GM12878 (cell line): ENCODE results near the gene SCYL1. TPM values are rescaled to one million over a fixed set of nuclear protein-coding genes. Genes with fewer than 3 reads are reported as not detected.

ENCODE experiments used
- EGR1 ChIP-seq, 2 experiments: IDR thresholded peaks; 1 replicate in 1 of 2; 2 replicates in 1 of 2; pipeline ENCODE4 v1.6.1; 2011 to 2012; ENCODE audit warnings: low read depth in 2 of 2, low read length in 2 of 2, borderline replicate concordance in 1 of 2, mild to moderate bottlenecking in 1 of 2, moderate library complexity in 1 of 2
- ELK1 ChIP-seq: IDR thresholded peaks from 2 replicates; pipeline ENCODE4 v1.6.1; 2012; ENCODE audit warnings: low read depth, low read length, improper control_type of control experiment
- EZH2 ChIP-seq: IDR thresholded peaks from 2 replicates; pipeline ENCODE4 v1.6.1; 2012; ENCODE audit warnings: low read depth, mild to moderate bottlenecking, control low read depth, inconsistent platforms, low read length, borderline replicate concordance; ENCODE audit not compliant: control insufficient read depth
- FOXM1 ChIP-seq: IDR thresholded peaks from 2 replicates; pipeline ENCODE4 v1.6.1; 2012; ENCODE audit warnings: low read depth, mild to moderate bottlenecking, inconsistent platforms, low read length, moderate library complexity
- IKZF1 ChIP-seq: fragments of 450-650 bp; conservative IDR thresholded peaks from 2 replicates; pipeline ENCODE4 v1.6.1; 2017; ENCODE audit warnings: antibody characterized with exemption, mild to moderate bottlenecking
- NFXL1 ChIP-seq: fragments of 450-650 bp; IDR thresholded peaks from 2 replicates; pipeline ENCODE4 v1.6.1; 2017; ENCODE audit warnings: antibody characterized with exemption, mild to moderate bottlenecking, borderline replicate concordance
- POU2F2 ChIP-seq: IDR thresholded peaks from 3 replicates; pipeline ENCODE4 v1.6.1; 2011; ENCODE audit warnings: low read depth, mild to moderate bottlenecking, low read length, borderline replicate concordance
- RFX5 ChIP-seq: IDR thresholded peaks from 2 replicates; pipeline ENCODE4 v1.6.1; 2011; ENCODE audit warnings: low read depth, low read length, improper control_type of control experiment
- SMARCA5 ChIP-seq: fragments of 450-650 bp; IDR thresholded peaks from 2 replicates; pipeline ENCODE4 v1.6.1; 2017; ENCODE audit warnings: mild to moderate bottlenecking
- SREBF1 ChIP-seq: IDR thresholded peaks from 2 replicates; pipeline ENCODE4 v1.6.1; 2012; ENCODE audit warnings: mild to moderate bottlenecking, low read length
- SREBF2 ChIP-seq: IDR thresholded peaks from 2 replicates; pipeline ENCODE4 v1.6.1; 2012; ENCODE audit warnings: mild to moderate bottlenecking, low read length
- SUPT20H ChIP-seq: IDR thresholded peaks from 2 replicates; pipeline ENCODE4 v1.6.1; 2011; ENCODE audit warnings: low read depth, mild to moderate bottlenecking, low read length, moderate library complexity, borderline replicate concordance; ENCODE audit not compliant: control insufficient read depth
- ZNF592 ChIP-seq: fragments of 450-650 bp; IDR thresholded peaks from 2 replicates; pipeline ENCODE4 v1.6.1; 2017; ENCODE audit warnings: mild to moderate bottlenecking, moderate library complexity
- ZNF687 ChIP-seq: fragments of 450-650 bp; IDR thresholded peaks from 2 replicates; pipeline ENCODE4 v1.6.1; 2017; ENCODE audit warnings: mild to moderate bottlenecking, moderate library complexity
- polyA plus RNA-seq, 11 experiments: library from polyadenylated mRNA; depleted of rRNA in 4 of 11; unstranded in 6 of 11; stranded (reverse) in 5 of 11; fragments of >200 nt; fragmentation: Nextera tagmentation in 4 of 11; fragmentation: Illumina TruSeq in 1 of 11; extraction: Ambion mirVana in 4 of 11; extraction: Trizol in 1 of 11; gene quantifications; 1 replicate in 1 of 11; 2 replicates in 10 of 11; pipeline versions ENCODE4 v1.2.1 to v1.2.3, GENCODE V29; 2011 to 2016; ENCODE audit warnings: inconsistent platforms in 2 of 11, missing spikeins in 2 of 11, low read depth in 1 of 11
- total RNA-seq, 4 experiments: library from RNA; depleted of rRNA in 3 of 4; stranded (reverse); fragments of >200 nt in 3 of 4; fragmentation: Illumina TruSeq in 1 of 4; extraction: Trizol in 1 of 4; gene quantifications; 2 replicates each; pipeline versions ENCODE4 v1.2.1 to v1.2.3, GENCODE V29; 2013 to 2021
- TF ChIP-seq, protein P1 (sequence below): fragments of 450-650 bp; formaldehyde crosslinking; IDR thresholded peaks from 2 replicates; pipeline ENCODE4 v1.4.0; 2020; ENCODE audit warnings: mild to moderate bottlenecking, moderate library complexity

Gene SCYL1
- total and polyA plus RNA-seq, 10 of the 15 experiments (the other 5 are each of a cell fraction or from before 2014, with no cell fraction given): 0.80 to 82.7 (median 51.2) TPM

- TF ChIP-seq FOXM1: no peak
- no peak for TF ChIP-seq SUPT20H
- peak; percentile 54; the same call in 1 of the 3 replicates for TF ChIP-seq POU2F2
- no peak for TF ChIP-seq RFX5
- TF ChIP-seq EZH2: no peak
- no peak for TF ChIP-seq SREBF1
- TF ChIP-seq SMARCA5: peak; percentile 87
- 0 out of 2 replicates have a peak, but pooled peaks have one; percentile 8 for TF ChIP-seq ZNF687
- TF ChIP-seq ELK1: no peak
- TF ChIP-seq NFXL1: no peak
- TF ChIP-seq, protein P1, sequence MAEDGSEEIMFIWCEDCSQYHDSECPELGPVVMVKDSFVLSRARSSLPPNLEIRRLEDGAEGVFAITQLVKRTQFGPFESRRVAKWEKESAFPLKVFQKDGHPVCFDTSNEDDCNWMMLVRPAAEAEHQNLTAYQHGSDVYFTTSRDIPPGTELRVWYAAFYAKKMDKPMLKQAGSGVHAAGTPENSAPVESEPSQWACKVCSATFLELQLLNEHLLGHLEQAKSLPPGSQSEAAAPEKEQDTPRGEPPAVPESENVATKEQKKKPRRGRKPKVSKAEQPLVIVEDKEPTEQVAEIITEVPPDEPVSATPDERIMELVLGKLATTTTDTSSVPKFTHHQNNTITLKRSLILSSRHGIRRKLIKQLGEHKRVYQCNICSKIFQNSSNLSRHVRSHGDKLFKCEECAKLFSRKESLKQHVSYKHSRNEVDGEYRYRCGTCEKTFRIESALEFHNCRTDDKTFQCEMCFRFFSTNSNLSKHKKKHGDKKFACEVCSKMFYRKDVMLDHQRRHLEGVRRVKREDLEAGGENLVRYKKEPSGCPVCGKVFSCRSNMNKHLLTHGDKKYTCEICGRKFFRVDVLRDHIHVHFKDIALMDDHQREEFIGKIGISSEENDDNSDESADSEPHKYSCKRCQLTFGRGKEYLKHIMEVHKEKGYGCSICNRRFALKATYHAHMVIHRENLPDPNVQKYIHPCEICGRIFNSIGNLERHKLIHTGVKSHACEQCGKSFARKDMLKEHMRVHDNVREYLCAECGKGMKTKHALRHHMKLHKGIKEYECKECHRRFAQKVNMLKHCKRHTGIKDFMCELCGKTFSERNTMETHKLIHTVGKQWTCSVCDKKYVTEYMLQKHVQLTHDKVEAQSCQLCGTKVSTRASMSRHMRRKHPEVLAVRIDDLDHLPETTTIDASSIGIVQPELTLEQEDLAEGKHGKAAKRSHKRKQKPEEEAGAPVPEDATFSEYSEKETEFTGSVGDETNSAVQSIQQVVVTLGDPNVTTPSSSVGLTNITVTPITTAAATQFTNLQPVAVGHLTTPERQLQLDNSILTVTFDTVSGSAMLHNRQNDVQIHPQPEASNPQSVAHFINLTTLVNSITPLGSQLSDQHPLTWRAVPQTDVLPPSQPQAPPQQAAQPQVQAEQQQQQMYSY (CRISPR knock-in tag): no peak
- peak; percentile 61 to 93 for TF ChIP-seq EGR1 (IDR thresholded peaks at IDR 0.05; ENCODE audit: borderline replicate concordance in 1 of 2, low read depth in 2 of 2, low read length in 2 of 2)
- no peak for TF ChIP-seq SREBF2
- no peak for TF ChIP-seq ZNF592
- peak; percentile 91 for TF ChIP-seq IKZF1
These were observed 15.6 kb downstream of the SCYL1 start (continued) for GRCh38 chr11:65540290-65541092.
